ENCODE measurements around the gene MEGF11. TPM values are rescaled to one million over a fixed set of nuclear protein-coding genes. Genes with fewer than 3 reads are reported as not detected.

Gene MEGF11
- total RNA-seq, 1 experiment from 2014 or later: 2.3 TPM

- Histone ChIP-seq H3K36me3 (ENCODE audit: control insufficient read depth in 1 of 2, insufficient read depth in 2 of 2, low read length in 2 of 2) (no peaks in the 10 kb centered on the region), H3K79me2 (ENCODE audit: insufficient read depth, low read length) (no peaks in the 10 kb centered on the region), H2AFZ (ENCODE audit: low read depth, low read length, poor library complexity, severe bottlenecking) (no peak overlapping the region), H3K27ac (ENCODE audit: low read depth, low read length) (no peak overlapping the region), H3K9me3 (ENCODE audit: control insufficient read depth in 1 of 2, insufficient read depth in 1 of 2, low read depth in 1 of 2, low read length in 2 of 2) (no peaks in the 10 kb centered on the region), H3K4me1 (ENCODE audit: control insufficient read depth in 1 of 2, insufficient read depth in 2 of 2, low read length in 2 of 2) (no peaks in the 10 kb centered on the region), H3K9me2 (ENCODE audit: insufficient read depth) (no peaks in the 10 kb centered on the region), H4K20me1 (ENCODE audit: insufficient read depth) (no peaks in the 10 kb centered on the region), H3K4me2 (ENCODE audit: low read length) (no peak overlapping the region), H3K4me3 (replicated peaks in 1 of 2; ENCODE audit: low read depth in 1 of 2, low read length in 2 of 2) (no peak overlapping the region), H3K27me3 (ENCODE audit: insufficient read depth, low read length) (no peaks in the 10 kb centered on the region), H3K9ac (ENCODE audit: low read length) (no peak overlapping the region)
- RAD21 ChIA-PET (ENCODE audit: low non-redundant PET in 1 of 2, low total read pairs in 2 of 2, uncharacterized antibody in 2 of 2, unreplicated experiment in 2 of 2): no interaction called here
- TF ChIP-seq CEBPB (IDR thresholded peaks at IDR 0.05; ENCODE audit: low read depth) (no peak), SIN3A (IDR thresholded peaks at IDR 0.05; ENCODE audit: low read depth) (no peak), YY1 (IDR thresholded peaks at IDR 0.05; ENCODE audit: extremely low read depth, insufficient replicate concordance, low read depth, low read length) (no peak), RAD21 (IDR thresholded peaks at IDR 0.05; ENCODE audit: low read depth) (no peak), POLR2A (IDR thresholded peaks at IDR 0.05; ENCODE audit: borderline replicate concordance, extremely low read depth, insufficient read depth, insufficient read length) (no peak), TCF7L2 (IDR thresholded peaks at IDR 0.05; ENCODE audit: borderline replicate concordance, extremely low read depth, insufficient read depth, insufficient read length) (no peak), MAX (IDR thresholded peaks at IDR 0.05) (no peak), EZH2 (IDR thresholded peaks at IDR 0.05) (no peak), FOSL1 (IDR thresholded peaks at IDR 0.05; ENCODE audit: low read depth) (no peak), CTCF (IDR thresholded peaks at IDR 0.05 in 2 of 3, conservative IDR thresholded peaks at IDR 0.05 in 1 of 3; ENCODE audit: borderline replicate concordance in 1 of 3, insufficient read depth in 1 of 3, low read depth in 2 of 3, low read length in 2 of 3) (no peak)
- no peak for DNase-seq (ENCODE audit: low read depth, low spot score)
- no TSS peak for BruUV-seq (replicated peaks)
- POLR2A ChIA-PET: no interaction called here
- CTCF ChIA-PET: no interaction called here
- intact Hi-C loops (cut with micrococcal nuclease): no loop called here
- no peak for ATAC-seq
Observed at GRCh38 chr15:66138096-66138783, 115.3 kb downstream of the MEGF11 start.
